ENCODE results near the gene ITGA2B.
"Not testable (repeated sequence)": the region's sequence is repeated elsewhere in the genome, so short reads cannot be mapped to it uniquely, and the experiment has no call there.

ITGA2B gene

DNA sequence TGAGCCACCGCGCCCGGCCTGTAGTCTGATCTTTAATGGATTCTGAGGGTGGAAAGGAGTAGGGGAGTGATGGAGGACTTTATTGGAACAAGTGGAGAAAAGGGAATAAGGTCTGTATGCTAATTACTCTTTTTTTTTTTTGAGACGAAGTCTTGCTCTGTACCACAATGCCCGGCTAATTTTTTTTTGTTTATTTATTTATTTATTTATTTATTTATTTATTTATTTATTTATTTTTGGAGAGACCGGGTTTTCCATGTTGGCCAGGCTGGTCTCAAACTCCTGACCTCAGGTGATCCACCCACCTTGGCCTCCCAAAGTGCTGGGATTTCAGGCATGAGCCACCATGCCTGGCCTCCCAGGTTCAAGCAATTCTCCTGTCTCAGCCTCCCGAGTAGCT lies 59.9 kb downstream of the ITGA2B start:
- not testable (repeated sequence) for DNase-seq (ENCODE audit: low read depth)

DNA sequence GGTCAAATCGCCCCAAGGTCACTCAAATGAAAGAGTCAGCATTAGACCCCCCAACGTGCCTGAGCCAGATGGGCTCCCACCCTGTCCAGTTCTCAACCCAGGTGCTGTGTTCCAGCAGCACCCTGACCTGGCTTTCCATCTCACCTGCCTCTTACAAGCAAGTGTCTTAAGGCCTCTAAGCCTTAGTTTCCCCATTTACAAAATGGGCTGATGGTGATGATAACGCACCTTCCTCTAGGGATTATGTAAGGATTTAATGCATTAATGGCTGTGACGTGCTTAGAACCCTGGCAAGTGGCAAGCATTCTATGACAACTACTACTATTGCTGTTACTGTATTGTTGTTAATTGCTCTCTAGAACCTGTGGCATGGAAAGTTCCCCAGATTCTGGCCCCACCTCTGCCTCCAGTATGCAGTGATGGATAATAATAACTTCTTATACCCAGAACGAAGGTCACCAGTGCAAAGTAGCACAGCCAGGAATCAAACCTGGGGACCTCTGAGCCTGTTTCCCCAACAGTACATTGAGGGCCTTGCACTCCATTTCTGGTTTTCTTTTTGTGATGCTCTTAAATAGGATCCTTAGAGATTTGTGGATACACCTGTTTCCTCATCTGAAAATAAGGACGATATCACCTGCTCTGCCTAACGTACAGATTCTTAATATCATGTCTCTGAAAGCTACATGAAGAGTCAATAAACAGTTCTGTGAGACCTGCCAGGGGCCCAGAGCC lies 61.6 kb downstream of the ITGA2B start:
- no peak for DNase-seq (ENCODE audit: low read depth)

DNA sequence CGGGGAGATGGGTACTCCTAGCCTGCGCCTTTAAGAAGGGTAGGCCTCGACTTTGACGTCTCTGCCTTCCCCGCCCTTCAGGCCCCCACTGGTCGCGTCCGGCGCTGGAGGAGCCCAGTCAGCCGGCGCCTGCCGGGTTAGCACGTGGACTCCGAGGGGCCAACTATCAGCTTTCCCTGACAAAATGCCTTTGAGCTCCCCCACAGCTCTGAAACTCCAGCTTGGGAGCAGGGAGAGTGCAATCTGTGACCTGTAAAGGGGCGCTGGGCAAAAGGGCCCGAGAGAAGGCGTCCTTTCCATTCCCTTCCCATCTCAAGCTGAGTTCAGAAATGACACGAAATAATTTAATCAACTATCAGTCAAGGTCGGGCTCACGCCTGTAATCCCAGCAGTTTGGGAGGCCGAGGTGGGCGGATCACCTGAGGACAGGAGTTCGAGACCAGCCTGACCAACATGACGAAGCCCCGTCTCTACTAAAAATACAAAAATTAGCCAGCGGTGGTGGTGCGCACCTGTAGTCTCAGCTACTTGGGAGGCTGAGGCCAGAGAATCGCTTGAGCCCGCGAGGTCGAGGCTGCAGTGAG lies 62.5 kb downstream of the ITGA2B start:
- peak; percentile 94 for DNase-seq (ENCODE audit: low read depth)

DNA sequence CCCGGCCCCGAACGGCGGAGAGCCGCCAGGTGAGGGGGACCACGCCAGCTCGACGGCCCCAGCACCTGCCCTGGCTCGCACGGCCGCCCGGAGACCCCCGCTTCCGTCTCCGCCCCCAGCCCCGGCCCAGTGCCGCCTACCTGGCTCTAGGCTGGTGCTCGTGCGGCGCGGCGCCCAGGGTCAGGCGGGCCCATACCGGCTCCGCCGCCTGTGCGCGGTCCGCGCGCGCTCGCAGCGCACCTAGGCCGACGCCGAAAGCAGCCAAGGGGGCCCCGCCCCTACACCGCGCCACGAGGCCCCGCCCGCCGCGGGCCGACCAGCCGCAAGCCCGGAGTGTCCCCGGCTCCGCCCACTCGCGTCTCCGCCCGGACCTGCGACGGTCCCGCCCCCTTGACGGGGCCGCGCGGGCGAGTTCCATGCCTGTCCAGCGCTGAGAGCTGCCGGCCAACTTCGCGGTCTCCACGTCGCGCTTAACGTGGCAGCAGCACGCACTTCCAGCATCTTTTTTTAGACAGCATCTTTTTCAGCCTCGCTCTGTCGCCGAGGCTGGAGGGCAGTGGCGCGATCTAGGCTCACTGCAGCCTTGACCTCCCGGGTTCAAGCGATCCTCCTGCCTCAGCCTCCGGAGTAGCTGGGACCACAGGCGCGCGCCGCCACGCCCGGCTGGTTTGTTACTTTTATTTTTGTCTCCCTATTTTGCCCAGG lies 64.7 kb downstream of the ITGA2B start, which contains the start of gene SLC25A39:
SLC25A39 (minus strand) TSS at position 253 of the 705 bp plus-strand sequence. CDS start 1,261 bp downstream, outside the sequence.
- DNase-seq (ENCODE audit: low read depth): peak; percentile 83

DNA sequence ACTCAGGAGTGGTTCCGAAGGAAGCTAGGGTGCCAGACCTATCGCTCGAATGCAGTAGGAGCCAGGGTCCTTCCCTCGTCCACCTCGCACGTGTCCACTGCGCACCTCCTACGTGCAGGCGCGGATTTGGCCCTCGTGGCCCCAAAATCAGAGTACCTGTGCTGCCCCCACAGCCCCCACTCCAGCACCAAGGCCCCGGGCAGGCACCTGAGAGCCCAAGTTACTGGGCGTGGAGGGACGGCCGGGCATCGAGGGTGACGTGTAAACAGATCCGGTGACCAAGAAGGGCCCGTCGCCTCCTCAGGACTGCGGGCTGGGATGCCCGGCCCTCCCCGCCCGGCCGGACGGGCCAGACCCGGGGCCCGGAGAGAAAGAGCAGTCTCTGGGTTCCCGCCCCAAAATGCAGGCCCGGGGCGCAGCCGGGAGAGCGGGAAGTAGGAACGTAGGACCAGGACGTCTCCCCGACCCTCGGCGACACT lies 65.3 kb downstream of the ITGA2B start:
- no peak for DNase-seq (ENCODE audit: low read depth)

DNA sequence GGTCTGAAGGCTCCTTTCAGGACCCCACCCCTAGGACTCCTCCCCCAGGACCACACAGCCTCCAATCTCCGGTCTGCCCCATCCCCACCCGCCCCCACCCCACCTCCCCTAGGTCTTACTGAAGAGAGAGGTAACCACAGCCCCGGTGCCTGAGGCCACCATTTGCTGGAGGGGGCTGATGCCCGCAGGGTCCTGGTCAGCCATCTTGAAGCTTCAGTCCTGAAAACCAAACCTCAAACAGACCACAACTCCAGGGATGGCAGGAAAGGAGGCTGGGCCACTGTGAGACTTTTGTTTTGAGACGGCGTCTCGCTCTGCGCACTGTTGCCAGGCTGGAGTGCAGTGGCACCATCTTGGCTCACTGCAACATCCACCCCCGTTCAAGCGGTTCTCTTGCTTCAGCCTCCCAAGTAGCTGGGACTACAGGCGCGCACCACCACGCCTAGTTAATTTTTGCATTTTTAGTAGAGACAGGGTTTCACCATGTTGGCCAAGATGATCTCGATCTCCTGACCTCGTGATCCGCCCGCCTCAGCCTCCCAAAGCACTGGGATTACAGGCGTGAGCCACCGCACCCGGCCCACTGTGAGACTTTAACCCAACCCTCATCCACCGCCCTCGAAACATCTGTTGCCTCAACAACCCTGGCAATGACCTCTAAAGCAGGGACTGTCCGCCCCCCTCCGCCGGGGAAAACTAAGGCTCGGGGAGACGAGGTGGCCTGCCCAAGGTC lies 65.9 kb downstream of the ITGA2B start:
- no peak for DNase-seq (ENCODE audit: low read depth)

DNA sequence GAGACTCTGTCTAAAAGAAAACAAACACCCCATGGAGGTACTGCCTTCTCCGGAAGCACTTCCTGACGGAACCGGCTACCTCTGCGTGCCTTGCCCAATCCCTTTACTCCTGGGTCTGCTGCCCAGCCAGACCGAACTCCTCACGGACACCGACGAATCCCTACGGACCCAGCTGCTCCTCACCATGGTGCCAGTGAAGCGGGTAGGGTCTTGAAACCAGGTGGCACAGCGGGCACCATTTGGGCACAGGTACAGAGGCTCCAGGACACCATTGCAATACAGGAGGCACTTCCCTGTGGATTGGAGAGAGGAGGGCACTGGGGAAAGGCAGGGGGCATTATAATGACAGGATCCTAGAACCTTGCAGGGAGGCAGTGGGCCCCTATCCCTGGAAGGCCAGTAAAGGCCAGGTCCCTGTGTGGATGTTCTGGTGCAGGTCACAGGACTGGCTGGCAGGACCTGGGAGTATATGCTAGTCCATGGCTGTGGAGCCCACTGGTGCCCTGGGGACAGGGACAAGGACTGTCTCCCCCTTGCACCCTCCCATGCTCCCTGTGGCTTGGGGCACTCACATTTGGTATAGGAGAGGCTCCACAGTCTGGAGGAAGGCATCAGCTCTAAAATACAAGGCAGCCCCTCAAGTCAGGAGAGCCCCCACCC lies 67.1 kb downstream of the ITGA2B start:
- no peak for DNase-seq (ENCODE audit: low read depth)
